Pancreas (tissue), 10 donors: Measurements from ENCODE around the gene MSI2. TPM values are rescaled to one million over a fixed set of nuclear protein-coding genes. Genes with fewer than 3 reads are reported as not detected.

Experiments
- ATAC-seq, 4 donors: fragments of 200-7000 bp; cut with Tn5 transposase; one replicate each; pipeline versions ENCODE4 v1.8.0 to v1.9.1; 2020; ENCODE audit warnings: mild to moderate bottlenecking in 4 of 4, moderate library complexity in 4 of 4
- DNase-seq, 6 donors: peaks; one replicate each; pipeline ENCODE4 v3.0.0-alpha.2; 2020
- FAIRE-seq: peaks from 2 replicates; lab custom pipeline; 2012; peaks lifted over from hg19 to GRCh38; lab: Jason Lieb, UNC
- H3K27ac ChIP-seq, 4 donors: fragments of 200-600 bp; sonication (generic); 1 replicate in 3 of 4; 2 replicates in 1 of 4; pipeline versions ENCODE4 v1.5.0 to v1.8.0; 2020
- H3K27me3 ChIP-seq, 4 donors: fragments of 200-600 bp; one replicate each; pipeline ENCODE4 v1.8.0; 2021
- H3K36me3 ChIP-seq, 3 donors: fragments of 200-600 bp; sonication (generic) in 1 of 3; one replicate each; pipeline versions ENCODE4 v1.5.0 to v1.8.0; 2020 to 2021
- H3K4me1 ChIP-seq, 3 donors: fragments of 200-600 bp; one replicate each; pipeline ENCODE4 v1.8.0; 2021
- H3K4me3 ChIP-seq, 4 donors: fragments of 200-600 bp; sonication (generic) in 2 of 4; one replicate each; pipeline versions ENCODE4 v1.5.0 to v1.8.0; 2020 to 2021
- H3K9me3 ChIP-seq, 4 donors: fragments of 200-600 bp; one replicate each; pipeline ENCODE4 v1.8.0; 2021
- WGBS, 2 donors: extraction: QIAGEN DNeasy Blood & Tissue Kit; methylation state at CpG; one replicate each; pipeline ENCODE4 v1.1.7; 2013; 5-methylcytosine and 5-hydroxymethylcytosine counted together
- intact Hi-C, 3 donors: fragments of 100-400 bp; cut with DNase I; formaldehyde crosslinking; loops; one replicate each; pipeline versions ENCODE4 v1.11.1 to v1.14.2; 2022
- polyA plus RNA-seq, 2 donors: library from polyadenylated mRNA; stranded (reverse); fragments of 200-250 nt; gene quantifications; one replicate each; pipeline ENCODE4 v1.2.3, GENCODE V29; 2013
- total RNA-seq, 6 donors: library from RNA; stranded (reverse); fragmentation: NEBNext Ultra II Directional in 4 of 6; extraction: Animal tissue kit (Norgen Biotek cat#: 25700) in 4 of 6; gene quantifications; one replicate each; pipeline versions ENCODE4 v1.2.1 to v1.2.4, GENCODE V29; 2021 to 2023
- TF ChIP-seq, protein P1 (sequence below), 4 donors: fragments of 200-600 bp; sonication (generic) in 3 of 4; IDR thresholded peaks; one replicate each; pipeline versions ENCODE4 v1.5.0 to v1.8.0; 2021; ENCODE audit warnings: antibody characterized with exemption in 4 of 4
- donor health status: healthy with polysubstance abuse.
- donor health status: DM: no; HTN: no; CAD: no; lungs with moderate emphysema.
- donor health status: DM: no; HTN: no; CAD: no.
- donor health status: control.
- donor health status: control.
- donor health status: Bipolar disorder and iron deficiency.
- donor health status: DM: yes; HTN: yes; CAD: no.
- donor health status: DM: no; HTN: no; CAD: no.
- donor health status: DM: no; HTN: no; CAD: no.
- donor health status: DM: yes; HTN: yes; CAD: no.

Gene MSI2
- total and polyA plus RNA-seq, 8 donors: 10.4 to 48.9 (median 30.1) TPM

DNA sequence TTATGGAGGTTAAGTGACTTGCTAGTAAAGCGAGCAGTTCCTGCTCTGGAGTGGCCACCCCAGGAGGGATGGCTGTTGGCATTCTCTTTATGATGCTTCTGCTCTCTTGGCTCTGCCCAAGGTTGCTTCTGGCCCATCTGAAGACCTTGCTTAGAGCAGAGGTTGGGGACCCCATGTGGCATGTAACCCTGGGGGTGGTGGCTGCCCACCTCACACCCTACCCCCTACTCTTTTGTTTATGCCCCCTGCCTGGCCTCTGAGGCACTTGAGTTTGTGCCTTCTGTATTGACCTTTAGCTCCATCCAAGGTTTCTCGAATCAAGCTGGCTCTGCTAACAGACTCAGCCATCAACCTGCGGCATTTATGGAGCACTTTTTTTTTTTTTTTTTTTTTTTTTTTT lies 214.6 kb downstream of the MSI2 start:
- ATAC-seq (no peak), DNase-seq (no peak), FAIRE-seq (no peak)
- Histone ChIP-seq H3K4me1 (no peaks in the 10 kb centered on the region), H3K27ac (no peak overlapping the region), H3K27me3 (no peaks in the 10 kb centered on the region), H3K36me3 (no peaks in the 10 kb centered on the region), H3K4me3 (no peak overlapping the region), H3K9me3 (no peaks in the 10 kb centered on the region)
- intact Hi-C loops: no loop called here
- TF ChIP-seq, protein P1, sequence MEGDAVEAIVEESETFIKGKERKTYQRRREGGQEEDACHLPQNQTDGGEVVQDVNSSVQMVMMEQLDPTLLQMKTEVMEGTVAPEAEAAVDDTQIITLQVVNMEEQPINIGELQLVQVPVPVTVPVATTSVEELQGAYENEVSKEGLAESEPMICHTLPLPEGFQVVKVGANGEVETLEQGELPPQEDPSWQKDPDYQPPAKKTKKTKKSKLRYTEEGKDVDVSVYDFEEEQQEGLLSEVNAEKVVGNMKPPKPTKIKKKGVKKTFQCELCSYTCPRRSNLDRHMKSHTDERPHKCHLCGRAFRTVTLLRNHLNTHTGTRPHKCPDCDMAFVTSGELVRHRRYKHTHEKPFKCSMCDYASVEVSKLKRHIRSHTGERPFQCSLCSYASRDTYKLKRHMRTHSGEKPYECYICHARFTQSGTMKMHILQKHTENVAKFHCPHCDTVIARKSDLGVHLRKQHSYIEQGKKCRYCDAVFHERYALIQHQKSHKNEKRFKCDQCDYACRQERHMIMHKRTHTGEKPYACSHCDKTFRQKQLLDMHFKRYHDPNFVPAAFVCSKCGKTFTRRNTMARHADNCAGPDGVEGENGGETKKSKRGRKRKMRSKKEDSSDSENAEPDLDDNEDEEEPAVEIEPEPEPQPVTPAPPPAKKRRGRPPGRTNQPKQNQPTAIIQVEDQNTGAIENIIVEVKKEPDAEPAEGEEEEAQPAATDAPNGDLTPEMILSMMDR (IDR thresholded peaks at IDR 0.05): no peak
- WGBS, 2 donors: 88 to 93% methylated on average over 3 of the region's 3 CpGs

GRCh38 chr17:57471868-57472368 lies 215.6 kb downstream of the MSI2 start:
- TF ChIP-seq, protein P1 (IDR thresholded peaks at IDR 0.05): no peak
- no peaks in the 10 kb centered on the region for H3K4me1 ChIP-seq
- intact Hi-C loops: no loop called here
- ATAC-seq (no peak), FAIRE-seq (no peak), DNase-seq (no peak)
- no peaks in the 10 kb centered on the region for H3K9me3 ChIP-seq
- WGBS, 2 donors: 91 to 93% methylated on average over 8 of the region's 8 CpGs
- no peaks in the 10 kb centered on the region for H3K27me3 ChIP-seq
- H3K4me3 ChIP-seq: no peak overlapping the region
- H3K27ac ChIP-seq: no peak overlapping the region
- H3K36me3 ChIP-seq: no peaks in the 10 kb centered on the region

DNA sequence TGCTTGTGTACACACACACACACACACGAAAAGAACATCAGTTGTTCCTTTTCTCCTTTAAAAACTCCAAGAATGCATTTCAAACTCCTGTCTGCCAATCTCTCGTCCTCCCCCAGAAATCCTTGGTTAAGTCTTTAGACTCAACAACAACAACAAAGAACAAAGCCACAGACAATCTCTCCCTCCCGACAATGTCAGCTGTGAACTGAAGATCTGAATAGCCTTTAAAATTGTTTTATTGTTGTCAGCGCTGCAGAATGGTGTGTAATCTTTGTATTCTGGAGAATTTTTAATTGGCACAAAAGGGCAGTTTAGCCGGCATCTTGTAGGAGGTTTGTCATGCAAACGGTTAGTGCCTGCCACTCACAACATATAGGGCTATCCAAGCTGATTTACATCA lies 219.5 kb downstream of the MSI2 start:
- TF ChIP-seq, protein P1 (IDR thresholded peaks at IDR 0.05): no peak

DNA sequence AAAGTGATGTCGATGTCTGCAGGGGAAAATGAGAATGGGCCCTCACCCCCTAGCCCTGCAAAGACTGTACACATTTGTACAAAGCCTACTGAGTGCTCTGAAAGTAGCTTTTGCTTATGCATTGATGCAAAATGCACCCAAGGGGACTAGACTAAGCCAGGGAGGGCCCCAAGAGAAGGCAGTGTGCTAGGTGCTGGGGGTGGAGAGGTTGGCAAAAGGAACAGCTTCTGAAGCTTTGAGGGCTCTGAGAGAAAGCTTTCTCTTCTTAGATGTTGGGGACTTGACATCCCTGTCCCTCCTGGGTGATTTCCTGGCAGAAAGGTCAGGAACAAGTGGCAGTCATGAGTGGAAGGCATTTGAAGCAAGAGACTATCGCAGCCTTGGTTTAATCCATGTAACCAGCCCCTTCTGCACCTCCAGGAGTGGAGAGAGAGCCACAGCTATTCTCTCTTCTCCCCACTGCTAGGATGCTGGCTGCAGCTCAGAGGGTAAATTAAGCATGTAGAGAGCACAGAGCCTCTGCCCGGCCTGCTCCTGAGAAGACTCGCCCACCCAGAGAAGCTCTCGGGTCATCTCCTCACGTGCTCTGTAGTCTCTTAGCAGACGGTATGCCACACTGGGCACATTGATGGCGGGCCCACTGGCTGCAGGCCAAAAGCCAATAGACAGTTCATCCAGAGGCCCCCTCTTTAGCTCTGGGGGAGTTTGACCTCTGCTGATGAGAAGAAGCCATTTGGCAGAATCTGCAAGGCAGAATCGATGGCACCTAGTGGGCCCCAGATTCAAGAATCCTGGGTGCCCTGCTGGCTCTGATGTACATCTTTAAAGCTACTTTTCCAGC lies 221.4 kb downstream of the MSI2 start:
- DNase-seq (no peak), ATAC-seq (no peak), FAIRE-seq (no peak)
- intact Hi-C loops: no loop called here
- Histone ChIP-seq H3K27ac (no peak overlapping the region), H3K4me1 (no peaks in the 10 kb centered on the region), H3K9me3 (no peaks in the 10 kb centered on the region), H3K36me3 (no peaks in the 10 kb centered on the region), H3K4me3 (no peak overlapping the region), H3K27me3 (no peaks in the 10 kb centered on the region)
- 84 to 90% methylated on average over 9 of the region's 9 CpGs for WGBS, 2 donors
- TF ChIP-seq, protein P1 (IDR thresholded peaks at IDR 0.05): no peak

More for the DNA sequence above, 219.5 kb downstream of the MSI2 start:
- H3K27me3 ChIP-seq: no peaks in the 10 kb centered on the region
- FAIRE-seq (no peak), DNase-seq (no peak), ATAC-seq (no peak)
- no peaks in the 10 kb centered on the region for H3K36me3 ChIP-seq
- whole genome bisulfite sequencing, 2 donors: 86 to 93% methylated on average over 6 of the region's 6 CpGs
- no peaks in the 10 kb centered on the region for H3K9me3 ChIP-seq
- no peak overlapping the region for H3K4me3 ChIP-seq
- intact Hi-C loops: no loop called here
- no peaks in the 10 kb centered on the region for H3K4me1 ChIP-seq
- H3K27ac ChIP-seq: no peak overlapping the region
